GM19240 (cell line): ENCODE data around the gene MAD1L1.

Experiments used
- DNase-seq: peaks from one replicate; pipeline ENCODE4 v3.0.0; 2011; ENCODE audit warnings: low spot score; ENCODE audit not compliant: insufficient read length

MAD1L1 gene

GRCh38 chr7:2033586-2034135, 199.1 kb downstream of the MAD1L1 start:
- no peak for DNase-seq

- DNase-seq = no peak
Observed at GRCh38 chr7:2032876-2033407, 199.8 kb downstream of the MAD1L1 start.

- no peak for DNase-seq
Observed at GRCh38 chr7:2032030-2032875, 200.5 kb downstream of the MAD1L1 start.

GRCh38 chr7:2031451-2031845, 201.3 kb downstream of the MAD1L1 start:
- DNase-seq = no peak

GRCh38 chr7:2030475-2031450, 202.0 kb downstream of the MAD1L1 start:
- no peak for DNase-seq

GRCh38 chr7:2029936-2030335, 202.8 kb downstream of the MAD1L1 start:
- DNase-seq = no peak

- DNase-seq = no peak
Observed at GRCh38 chr7:2029211-2029905, 203.4 kb downstream of the MAD1L1 start.

- no peak for DNase-seq
Observed at GRCh38 chr7:2028733-2029132, 204.0 kb downstream of the MAD1L1 start.

- no peak for DNase-seq
Observed at GRCh38 chr7:2025188-2025587, 207.6 kb downstream of the MAD1L1 start.

- no peak for DNase-seq
Observed at GRCh38 chr7:2024567-2024918, 208.2 kb downstream of the MAD1L1 start.

- DNase-seq = no peak
Observed at GRCh38 chr7:2023877-2024566, 208.7 kb downstream of the MAD1L1 start.

GRCh38 chr7:2022737-2023250, 210.0 kb downstream of the MAD1L1 start:
- DNase-seq = no peak

GRCh38 chr7:2022021-2022409, 210.7 kb downstream of the MAD1L1 start:
- no peak for DNase-seq

- no peak for DNase-seq
Observed at GRCh38 chr7:2019711-2020511, 212.8 kb downstream of the MAD1L1 start.

- no peak for DNase-seq
Observed at GRCh38 chr7:2019461-2019710, 213.4 kb downstream of the MAD1L1 start.

- no peak for DNase-seq
Observed at GRCh38 chr7:2018569-2019460, 213.9 kb downstream of the MAD1L1 start.

GRCh38 chr7:2017914-2018568, 214.7 kb downstream of the MAD1L1 start:
- DNase-seq = no peak

- DNase-seq = no peak
Observed at GRCh38 chr7:2017481-2017891, 215.3 kb downstream of the MAD1L1 start.
